Posterior vena cava (tissue), 2 donors: ENCODE results near the gene EIF3F. TPM values are rescaled to one million over a fixed set of nuclear protein-coding genes. Genes with fewer than 3 reads are reported as not detected.

Experiments used
- DNase-seq: peaks from one replicate; pipeline ENCODE4 v3.0.0-alpha.2; 2020; ENCODE audit warnings: low spot score
- intact Hi-C, 2 donors: fragments of 100-400 bp; cut with DNase I; formaldehyde crosslinking; loops; one replicate each; pipeline versions ENCODE4 v1.14.1 to v1.14.2; 2022 to 2023
- total RNA-seq, 2 donors: library from RNA; stranded (reverse); fragmentation: NEBNext Ultra II Directional; extraction: Animal tissue kit (Norgen Biotek cat#: 25700); gene quantifications; one replicate each; pipeline ENCODE4 v1.2.1, GENCODE V29; 2021
- donor health status: DM: yes; HTN: yes; CAD: no.
- donor health status: DM: yes; HTN: yes; CAD: no.

Gene EIF3F
- total RNA-seq, 2 donors from 2014 or later = 138 to 139 TPM

DNA sequence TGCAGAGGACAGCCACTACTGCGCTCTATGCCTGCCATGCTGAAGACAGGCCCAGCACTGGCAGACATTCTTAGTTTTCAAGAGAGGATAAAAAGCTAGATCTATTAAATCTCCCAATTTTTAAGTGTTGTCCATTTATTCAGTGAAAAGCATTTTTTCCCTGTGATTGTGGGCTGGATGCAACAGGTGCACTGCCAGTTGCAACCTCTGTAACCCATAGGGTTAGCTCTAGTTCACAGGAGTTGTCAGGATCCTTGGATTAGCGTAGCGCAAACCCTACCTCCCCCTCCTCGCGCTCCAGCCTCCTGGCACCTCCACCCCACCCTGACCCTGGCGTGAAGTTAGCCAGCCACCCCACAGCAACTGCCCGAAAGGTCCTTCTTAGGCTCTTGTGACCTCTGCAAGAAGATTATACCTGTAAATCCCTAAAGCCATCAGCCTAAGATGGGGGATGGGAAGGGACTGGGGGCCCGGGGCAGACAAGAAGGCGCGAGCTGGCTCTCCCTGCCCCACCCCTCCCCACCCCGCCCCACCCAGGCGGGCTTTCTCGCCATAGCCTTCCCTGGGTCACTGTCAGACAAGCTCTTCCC lies 30.9 kb downstream of the EIF3F start:
- intact Hi-C loops = loop anchor here in 1 of 2 donors (5.0 kb wide), 1 partner anchor 79 kb away; no protein-coding TSS in a partner anchor

DNA sequence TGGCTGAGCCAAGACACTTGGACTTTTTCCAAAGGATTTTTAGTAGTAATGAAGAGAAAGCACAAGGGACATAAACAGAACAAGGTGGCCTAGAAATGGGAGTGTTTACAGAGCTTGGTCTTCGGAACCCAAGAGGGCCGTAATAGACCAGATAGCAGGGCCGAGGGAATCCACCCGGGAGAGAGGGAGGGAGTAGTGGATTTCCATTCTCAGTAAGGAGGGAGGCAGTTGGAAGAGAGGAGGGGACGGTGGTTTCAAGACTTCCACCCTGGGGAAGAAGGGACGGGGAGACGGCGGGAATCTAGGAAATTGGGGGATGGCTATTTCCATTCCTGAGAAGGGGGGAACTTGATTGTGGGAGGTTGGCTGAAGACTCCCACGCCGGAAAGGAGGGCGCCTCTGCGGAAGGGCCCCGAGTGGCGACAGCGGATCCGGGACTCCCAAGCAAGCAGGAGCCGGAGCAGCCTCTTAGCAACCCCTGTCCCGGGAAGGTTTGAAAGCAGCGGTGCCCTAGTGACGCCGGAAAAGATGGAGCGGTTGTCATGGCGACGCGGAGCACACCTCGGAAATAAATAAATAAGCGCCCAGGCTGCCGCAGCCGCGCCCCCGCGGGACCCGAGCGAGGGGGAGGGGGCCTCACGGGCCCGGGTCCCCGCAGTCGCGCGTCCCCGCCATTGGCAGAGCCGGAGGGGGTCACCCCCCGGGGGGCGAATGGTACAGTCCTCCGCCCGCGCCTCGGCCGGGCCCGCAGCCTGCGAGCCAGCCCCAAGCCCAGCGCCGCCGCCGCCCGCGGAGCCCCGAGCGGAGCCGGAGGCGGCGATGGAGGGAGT lies 31.6 kb downstream of the EIF3F start:
- intact Hi-C loops = loop anchor here in 1 of 2 donors (5.0 kb wide), 1 partner anchor 79 kb away; no protein-coding TSS in a partner anchor
- DNase-seq = peak; percentile 90

More for the DNA sequence above, 30.9 kb downstream of the EIF3F start:
- DNase-seq = no peak

DNA sequence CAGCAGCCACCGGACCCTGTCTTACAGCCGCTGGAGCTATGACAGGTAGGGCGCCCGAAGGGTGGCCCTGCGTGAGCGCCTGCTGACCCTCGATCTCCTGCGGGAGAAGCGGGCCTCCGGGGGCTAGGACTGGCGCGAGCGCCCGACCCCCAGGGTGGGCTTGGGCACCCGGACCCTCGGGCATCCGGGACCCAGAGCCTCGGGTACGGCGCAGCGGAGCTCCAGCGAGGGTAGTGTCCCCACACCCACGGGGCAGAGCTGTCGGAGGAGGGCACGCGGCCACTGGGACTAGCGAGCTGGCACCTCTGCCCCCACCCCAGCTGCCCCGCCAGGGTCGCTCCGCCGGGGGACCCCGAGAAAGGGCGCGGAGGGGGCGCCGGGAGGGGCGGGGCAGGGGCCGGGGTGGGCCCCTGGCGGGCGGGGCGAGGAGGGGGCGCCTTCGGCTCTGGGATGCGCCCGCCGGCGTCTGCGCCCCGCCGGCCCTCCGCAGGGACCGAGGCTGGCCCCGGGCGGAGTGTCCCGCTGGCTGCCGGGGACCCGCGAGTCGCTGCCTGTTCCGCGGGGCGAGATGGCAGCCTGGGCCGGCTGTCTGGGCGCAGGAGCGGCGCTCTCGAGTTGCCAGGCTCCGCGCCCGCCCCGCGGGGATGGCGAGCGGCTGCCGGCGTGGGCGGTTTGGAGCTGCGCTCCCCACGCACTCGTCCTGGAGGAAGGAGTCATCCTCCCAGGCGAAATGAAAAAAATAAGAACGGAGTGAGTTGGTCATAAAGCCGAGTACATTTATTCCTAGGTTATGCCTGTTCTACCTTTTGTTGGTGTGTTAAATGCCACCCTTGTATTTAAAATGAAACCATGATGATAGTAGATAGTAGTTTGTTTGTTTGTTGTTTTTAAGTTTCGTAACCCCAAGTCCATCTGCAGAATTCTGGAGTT lies 32.4 kb downstream of the EIF3F start:
- intact Hi-C loops = loop anchor here in 1 of 2 donors (5.0 kb wide), 1 partner anchor 78 kb away; no protein-coding TSS in a partner anchor
- peak; percentile 81 for DNase-seq

DNA sequence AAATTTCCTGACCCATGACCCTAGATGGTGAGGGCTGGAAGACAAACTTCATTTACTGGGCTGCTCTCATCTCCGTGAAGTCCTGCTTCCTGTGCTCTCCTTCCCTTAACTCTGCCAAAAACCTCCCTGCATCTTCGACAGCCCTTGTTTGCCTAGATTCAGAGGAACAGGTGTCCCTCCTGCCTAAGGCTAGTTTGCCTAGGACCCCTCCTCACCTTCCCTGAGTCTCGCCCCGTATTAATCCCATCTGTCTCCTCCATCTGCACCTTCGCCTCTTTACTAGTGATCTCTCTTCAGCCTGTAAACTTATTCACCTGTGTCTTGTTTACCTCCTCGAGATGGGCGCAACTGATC lies 33.1 kb downstream of the EIF3F start:
- DNase-seq = no peak
- intact Hi-C loops = no loop called here

DNA sequence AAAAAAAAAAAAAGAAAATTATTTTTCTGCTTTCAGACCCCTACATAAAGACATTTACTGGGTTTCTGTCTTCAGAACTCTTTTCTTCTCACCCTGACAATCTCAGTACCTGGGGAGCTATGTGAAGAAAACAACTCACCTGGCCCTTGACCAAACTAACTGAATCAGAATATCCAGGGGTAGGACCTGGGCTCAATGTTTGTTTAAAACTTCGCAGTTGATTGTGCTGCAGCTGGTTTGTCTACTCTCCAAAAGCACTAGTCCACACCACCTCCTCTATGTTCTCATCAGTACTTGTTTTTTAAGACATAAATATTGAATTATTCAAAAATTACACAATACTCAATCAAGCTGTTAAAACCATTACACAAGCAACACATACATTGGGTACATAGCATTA lies 34.8 kb downstream of the EIF3F start:
- intact Hi-C loops = no loop called here
- no peak for DNase-seq

DNA sequence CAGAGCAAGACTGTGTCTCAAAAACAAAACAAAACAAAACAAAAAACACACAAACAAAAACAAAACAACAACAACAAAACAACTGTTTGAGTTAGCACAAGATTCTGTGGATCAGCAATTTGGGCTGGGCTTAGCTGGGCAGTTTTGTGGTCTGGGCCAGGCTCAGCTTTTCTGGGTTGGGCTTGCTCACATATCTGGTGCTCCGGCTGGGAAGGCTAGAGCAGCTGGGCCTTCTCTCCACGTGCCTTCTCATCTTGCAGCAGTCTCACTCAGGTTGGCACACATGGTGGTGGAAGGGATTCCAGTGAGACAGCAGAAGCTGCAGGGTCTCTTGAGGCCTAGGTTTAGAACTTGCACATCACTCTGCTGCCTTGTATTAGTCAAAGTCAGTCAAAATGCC lies 35.7 kb downstream of the EIF3F start:
- intact Hi-C loops = no loop called here
- peak; percentile 51 for DNase-seq

DNA sequence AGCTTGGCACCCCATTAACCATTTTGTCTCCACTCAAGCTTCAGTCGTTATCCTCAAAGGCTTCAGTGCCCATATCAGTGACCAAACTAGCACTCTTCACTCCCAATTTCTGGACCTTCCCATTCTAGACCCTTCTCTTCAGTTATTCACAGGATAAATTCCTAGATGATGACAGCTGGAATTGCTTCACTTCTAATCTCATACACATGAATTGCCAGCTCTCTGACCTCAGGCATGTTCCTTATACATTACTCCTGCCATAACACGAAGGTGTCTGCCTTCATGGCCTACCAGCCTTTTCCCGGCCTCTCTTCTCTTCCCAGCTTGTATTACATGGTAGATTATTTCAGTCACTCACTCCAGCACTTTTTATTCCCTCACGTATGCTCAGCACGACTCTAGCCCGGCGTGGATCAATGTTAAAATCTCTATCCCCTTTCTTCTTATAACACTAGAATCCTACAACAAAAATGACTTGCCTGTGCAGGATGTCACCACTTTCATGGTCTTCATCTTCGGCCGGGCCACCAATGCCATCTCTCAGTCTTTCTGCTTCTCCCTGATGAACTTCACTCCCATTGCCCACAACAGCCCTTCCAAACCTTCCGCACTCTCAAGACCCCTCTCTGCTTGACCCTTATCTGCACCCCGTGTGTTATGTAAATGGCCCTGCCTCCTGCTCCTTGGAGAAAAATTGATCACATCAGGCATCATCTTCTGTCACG lies 36.9 kb downstream of the EIF3F start:
- intact Hi-C loops = no loop called here
- DNase-seq = peak; percentile 47

DNA sequence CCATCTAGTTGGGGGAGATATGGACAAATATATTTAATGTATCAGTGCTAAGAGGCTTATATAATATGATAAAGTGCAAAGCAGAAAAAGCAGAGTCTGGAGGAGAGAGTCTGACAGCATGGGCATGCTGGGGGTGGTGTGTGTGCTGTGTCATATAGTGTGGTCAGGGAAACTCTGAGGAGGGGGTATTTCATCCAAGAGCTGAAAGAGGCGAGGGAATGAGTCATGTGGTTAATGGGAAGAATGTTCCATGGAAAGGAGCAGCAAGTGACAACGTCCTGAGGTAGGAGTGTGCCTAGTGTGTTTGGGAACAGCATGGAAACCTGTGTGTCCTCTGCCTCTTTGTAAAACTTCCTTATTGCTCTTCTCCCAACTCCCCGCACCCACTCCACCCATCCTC lies 38.0 kb downstream of the EIF3F start:
- intact Hi-C loops = no loop called here
- DNase-seq = no peak

DNA sequence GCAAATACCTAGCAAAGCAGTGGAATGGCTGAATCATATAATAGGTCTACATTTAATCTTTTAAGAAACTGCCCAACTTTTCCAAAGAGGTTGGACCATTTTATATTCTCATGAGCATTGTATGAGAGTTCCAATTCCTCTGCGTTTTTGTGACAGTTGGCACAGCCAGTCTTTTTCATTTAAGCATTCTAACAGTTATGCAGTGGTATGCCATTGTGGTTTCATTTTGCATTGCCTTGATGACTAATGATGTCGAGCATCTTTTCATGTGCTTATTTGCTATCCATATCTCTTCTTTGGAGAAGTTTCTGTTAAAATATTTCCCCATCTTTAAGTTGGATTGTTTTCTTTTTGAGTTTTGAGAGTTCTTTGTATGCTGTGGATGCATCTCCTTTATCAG lies 38.7 kb downstream of the EIF3F start:
- no peak for DNase-seq
- intact Hi-C loops = no loop called here

DNA sequence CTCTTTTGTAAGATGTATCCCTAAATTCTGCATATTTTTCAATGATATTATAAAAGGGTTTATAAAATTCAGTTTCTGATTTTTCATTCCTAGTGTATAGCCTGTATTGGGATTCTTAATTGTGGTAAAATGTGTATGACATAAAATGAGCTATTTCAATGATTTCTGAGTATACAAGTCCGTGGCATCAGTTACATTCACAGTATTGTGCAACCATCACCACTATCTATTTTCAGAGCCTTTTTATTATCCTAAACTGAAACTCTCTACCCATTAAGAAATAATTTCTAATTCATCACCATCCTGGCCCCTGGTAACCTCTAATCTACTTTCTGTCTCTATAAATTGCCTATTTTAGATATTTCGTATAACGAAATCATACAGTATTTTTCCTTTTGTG lies 39.8 kb downstream of the EIF3F start:
- intact Hi-C loops = no loop called here
- no peak for DNase-seq

DNA sequence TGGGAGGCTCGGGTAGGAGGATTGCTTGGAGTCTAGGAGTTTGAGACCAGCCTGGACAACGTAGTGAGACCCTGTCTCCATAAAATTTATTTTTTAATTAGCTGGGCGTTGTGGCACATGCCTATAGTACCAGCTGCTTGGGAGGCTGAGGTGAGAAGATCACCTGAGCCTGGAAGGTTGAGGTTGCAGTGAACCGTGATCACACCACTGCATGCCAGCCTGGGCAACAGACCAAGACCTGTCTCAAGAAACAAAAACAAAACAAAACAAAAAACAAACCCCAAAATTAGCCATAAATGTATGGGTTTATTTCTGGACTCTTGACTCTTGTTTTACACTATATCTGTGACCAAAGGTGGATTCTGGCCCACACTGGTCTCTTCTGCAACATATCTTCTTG lies 41.6 kb downstream of the EIF3F start:
- intact Hi-C loops = no loop called here

DNA sequence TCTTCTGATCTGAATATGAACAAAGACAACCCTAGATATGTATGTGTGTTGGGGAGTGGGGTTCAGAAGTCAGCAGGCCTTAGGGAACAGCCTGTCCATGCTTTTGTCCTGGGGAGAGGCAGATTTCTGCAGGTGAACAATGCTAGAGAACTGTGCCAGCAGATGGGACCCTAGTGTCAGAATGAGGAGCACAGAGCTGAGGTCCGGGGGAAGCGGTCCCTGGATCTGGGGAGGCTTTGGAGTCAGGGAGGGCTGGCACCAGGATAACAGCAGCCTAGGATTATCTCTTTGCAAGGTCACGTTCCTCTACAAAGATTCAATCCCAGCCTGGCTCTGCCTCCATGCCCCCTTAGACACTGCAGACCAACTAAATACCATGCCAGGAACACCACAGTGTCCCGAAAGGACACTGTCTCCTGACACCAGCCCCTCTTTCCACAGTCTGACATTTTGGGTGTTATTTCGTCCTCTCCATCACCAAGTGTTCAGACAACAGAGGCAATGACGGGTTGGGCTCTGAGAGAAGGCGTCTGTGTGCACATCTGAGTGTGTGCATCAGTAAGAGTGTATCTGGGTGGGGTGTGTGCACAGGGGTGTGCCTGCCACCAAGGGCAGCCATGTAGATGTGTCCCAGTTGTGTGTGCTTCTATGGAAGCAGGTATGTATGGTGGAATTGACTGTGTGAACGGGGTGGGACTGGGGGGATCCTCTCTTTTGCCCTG lies 43.5 kb downstream of the EIF3F start:
- intact Hi-C loops = loop anchor here in 1 of 2 donors (5.0 kb wide), 1 partner anchor 67 kb away; no protein-coding TSS in a partner anchor
- DNase-seq = peak; percentile 40

More for the DNA sequence above, 41.6 kb downstream of the EIF3F start:
- DNase-seq = peak; percentile 38

DNA sequence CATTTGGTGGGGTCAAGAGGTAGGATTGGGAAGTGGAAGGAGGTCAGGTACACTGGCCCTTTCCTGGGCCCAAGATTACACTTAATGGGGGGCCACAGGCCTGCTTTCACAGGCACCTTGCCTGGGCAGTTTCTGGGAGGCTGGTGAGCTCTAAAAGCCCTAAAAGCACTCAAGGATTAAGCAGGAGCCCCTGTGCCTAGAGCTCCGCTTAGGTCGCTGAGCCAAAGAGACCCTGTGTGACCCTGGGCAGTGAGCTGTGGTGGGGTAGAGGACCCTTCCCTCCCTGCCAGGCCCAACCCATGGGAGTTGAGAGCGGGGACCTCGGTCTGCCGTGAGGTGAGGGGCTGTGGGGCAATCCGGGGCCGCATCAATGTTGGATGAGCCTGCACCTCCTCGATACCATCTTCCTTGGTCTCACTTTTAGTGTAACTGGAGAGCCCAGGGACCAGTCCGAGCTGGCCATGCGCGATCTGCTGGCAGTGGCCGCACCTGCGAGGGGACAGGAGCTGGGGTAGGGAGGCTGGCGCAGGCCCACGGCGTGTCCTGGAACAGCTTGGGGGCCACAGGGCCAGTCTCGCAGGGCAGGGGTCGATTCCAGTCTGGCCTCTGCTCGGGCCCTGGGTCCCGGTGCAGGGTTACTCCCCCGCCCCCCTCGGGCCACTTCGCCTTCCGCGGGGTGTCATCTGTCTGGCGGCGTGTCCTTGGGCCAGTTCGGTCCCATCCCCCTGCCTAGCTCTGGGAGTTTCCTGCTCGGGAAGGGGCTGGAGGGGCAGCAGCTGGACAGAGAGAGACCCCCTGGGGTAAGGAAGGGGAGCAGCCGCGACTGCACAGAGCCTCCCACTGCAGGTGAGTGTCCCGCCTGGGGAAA lies 44.3 kb downstream of the EIF3F start:
- DNase-seq = peak; percentile 70
- intact Hi-C loops = loop anchor here in 1 of 2 donors (5.0 kb wide), 1 partner anchor 66 kb away; no protein-coding TSS in a partner anchor

DNA sequence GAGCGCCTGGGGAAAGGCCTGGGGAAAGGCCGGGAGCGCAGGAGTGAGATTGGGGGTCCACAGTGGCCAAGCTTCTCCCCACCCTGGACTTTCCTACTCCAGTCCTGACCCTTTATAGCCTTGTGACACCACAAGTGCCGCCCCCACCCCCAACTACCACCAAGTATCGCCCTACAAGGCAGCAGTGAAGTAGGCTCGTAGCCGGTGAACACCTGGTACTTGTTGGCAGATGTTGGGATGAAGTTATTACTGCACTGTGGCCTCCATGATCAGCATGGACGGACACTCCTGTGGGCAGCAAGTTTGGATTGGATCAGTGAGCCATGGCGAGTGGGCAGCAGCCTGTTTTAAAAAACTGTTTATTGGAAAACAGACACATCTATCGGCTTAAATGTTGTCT lies 45.0 kb downstream of the EIF3F start:
- DNase-seq = no peak
- intact Hi-C loops = loop anchor here in 1 of 2 donors (5.0 kb wide), 1 partner anchor 65 kb away; no protein-coding TSS in a partner anchor

DNA sequence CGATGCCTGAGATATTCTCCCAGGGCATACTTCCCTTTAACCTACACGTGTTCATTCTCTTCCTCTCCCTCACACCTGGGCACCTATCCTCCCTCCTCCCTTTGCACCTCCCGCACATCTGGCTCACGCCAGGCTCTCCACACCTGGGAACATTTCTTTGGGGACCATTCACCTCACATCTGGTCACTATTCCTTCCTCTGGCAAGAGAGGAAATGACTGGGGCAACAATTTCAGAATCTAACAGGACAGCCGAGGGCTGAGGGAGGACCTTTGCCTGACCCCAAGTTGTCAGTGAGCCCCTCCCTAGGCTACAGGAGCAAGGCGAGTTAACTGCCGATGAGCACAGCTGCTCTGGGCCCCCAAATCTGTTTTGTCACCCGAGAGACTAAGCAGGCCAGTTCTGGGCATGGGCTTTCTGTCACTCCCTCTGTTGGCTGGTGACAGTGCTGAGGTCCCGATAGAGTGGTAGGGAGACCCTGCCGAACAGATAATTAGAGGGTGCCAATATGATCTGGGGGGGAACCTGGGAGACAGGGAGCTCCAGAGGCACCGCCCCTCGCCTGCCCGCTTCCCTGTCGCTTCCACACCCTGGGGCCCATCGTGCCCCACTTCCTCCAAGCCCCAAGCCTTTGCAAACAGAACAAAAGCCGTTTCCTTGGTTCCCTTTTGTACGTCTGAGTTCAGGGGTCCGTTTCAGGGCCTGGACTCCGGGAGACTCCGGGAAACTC lies 45.6 kb downstream of the EIF3F start:
- intact Hi-C loops = loop anchor here in 1 of 2 donors (5.0 kb wide), 1 partner anchor 65 kb away; no protein-coding TSS in a partner anchor
- DNase-seq = no peak

DNA sequence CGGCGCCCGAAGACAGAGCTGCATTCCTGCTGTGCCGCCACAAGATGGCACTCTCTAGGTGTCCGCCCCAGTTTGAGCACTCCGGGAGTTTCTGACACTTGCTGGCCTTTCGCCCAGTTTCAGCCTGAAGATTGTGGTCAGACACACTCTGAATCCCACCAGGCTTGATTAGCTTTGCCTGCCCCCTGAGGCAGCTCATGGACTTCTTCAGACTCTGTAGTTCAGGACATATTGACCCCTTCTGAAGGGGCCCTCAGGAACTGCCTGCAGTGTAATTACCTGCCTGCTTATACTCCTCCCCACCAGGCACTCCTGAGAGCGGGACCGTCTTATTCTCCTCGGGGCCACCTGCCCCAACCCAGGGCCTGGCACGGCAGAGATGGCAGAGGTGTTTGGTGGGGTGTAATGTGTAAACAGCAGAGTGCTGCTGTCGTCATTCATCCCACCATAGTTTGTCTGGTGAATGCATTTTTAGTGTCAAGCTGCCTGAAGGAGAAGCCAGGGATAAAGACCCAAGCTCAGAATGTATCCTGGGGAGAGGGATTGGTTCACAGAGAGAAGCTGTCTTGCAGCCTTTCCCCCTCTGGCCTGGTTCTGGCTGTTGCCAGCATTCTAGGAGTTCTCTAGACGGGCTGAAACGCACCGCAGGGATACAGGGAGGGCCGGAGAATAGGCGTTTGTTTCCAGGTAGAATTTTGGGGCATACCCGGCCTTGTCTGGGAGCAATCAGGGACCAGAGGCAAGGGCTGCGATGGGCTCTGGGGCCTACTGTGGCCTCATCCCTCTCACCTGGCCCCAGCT lies 46.4 kb downstream of the EIF3F start:
- intact Hi-C loops = loop anchor here in 1 of 2 donors (5.0 kb wide), 1 partner anchor 64 kb away; no protein-coding TSS in a partner anchor
- DNase-seq = peak; percentile 91
